Trophoblast cell (in vitro differentiated cells and primary cell): ENCODE results near the gene BEST2.

ENCODE experiments used
- DNase-seq, 2 donors: peaks; one replicate each; pipeline ENCODE4 v3.0.0-alpha.2; 2016
- H2AFZ ChIP-seq: 2 replicates; pipeline ENCODE4 v1.6.1; 2013; ENCODE audit warnings: low read length, moderate library complexity, mild to moderate bottlenecking; ENCODE audit not compliant: insufficient read depth, poor library complexity
- H2AK5ac ChIP-seq: 2 replicates; pipeline ENCODE4 v1.6.1; 2013; ENCODE audit warnings: mild to moderate bottlenecking, low read length
- H2BK120ac ChIP-seq: 2 replicates; pipeline ENCODE4 v1.6.1; 2013; ENCODE audit warnings: low read length, mild to moderate bottlenecking, moderate library complexity; ENCODE audit not compliant: insufficient read depth, poor library complexity
- H2BK12ac ChIP-seq: 2 replicates; pipeline ENCODE4 v1.6.1; 2013; ENCODE audit warnings: mild to moderate bottlenecking, low read length, moderate library complexity
- H2BK5ac ChIP-seq: 2 replicates; pipeline ENCODE4 v1.6.1; 2013; ENCODE audit warnings: low read length, low read depth, moderate library complexity, mild to moderate bottlenecking; ENCODE audit not compliant: poor library complexity
- H3K14ac ChIP-seq: 2 replicates; pipeline ENCODE4 v1.6.1; 2013; ENCODE audit warnings: mild to moderate bottlenecking, low read length
- H3K18ac ChIP-seq: 2 replicates; pipeline ENCODE4 v1.6.1; 2013; ENCODE audit warnings: mild to moderate bottlenecking, low read length
- H3K23ac ChIP-seq: 2 replicates; pipeline ENCODE4 v1.6.1; 2013; ENCODE audit warnings: low read length
- H3K27ac ChIP-seq: 2 replicates; pipeline ENCODE4 v1.5.1; 2013; ENCODE audit warnings: low read depth, mild to moderate bottlenecking, inconsistent platforms, low read length, moderate library complexity
- H3K27me3 ChIP-seq: 2 replicates; pipeline ENCODE4 v1.6.1; 2013; ENCODE audit warnings: inconsistent platforms, mild to moderate bottlenecking, low read length, moderate library complexity; ENCODE audit not compliant: insufficient read depth
- H3K36me3 ChIP-seq, 2 experiments: 1 replicate in 1 of 2; 2 replicates in 1 of 2; pipeline ENCODE4 v1.6.1; 2013; ENCODE audit warnings: low read length in 2 of 2, mild to moderate bottlenecking in 2 of 2, moderate library complexity in 1 of 2; ENCODE audit not compliant: insufficient read depth in 2 of 2, control insufficient read depth in 1 of 2
- H3K4ac ChIP-seq: 2 replicates; pipeline ENCODE4 v1.6.1; 2013; ENCODE audit warnings: low read depth, mild to moderate bottlenecking, low read length, moderate library complexity
- H3K4me1 ChIP-seq, 2 experiments: 1 replicate in 1 of 2; 2 replicates in 1 of 2; pipeline ENCODE4 v1.6.1; 2013; ENCODE audit warnings: low read length in 2 of 2, mild to moderate bottlenecking in 2 of 2, moderate library complexity in 1 of 2; ENCODE audit not compliant: insufficient read depth in 2 of 2, control insufficient read depth in 1 of 2
- H3K4me2 ChIP-seq: 2 replicates; pipeline ENCODE4 v1.6.1; 2013; ENCODE audit warnings: inconsistent platforms, mild to moderate bottlenecking, low read length, moderate library complexity
- H3K4me3 ChIP-seq: 2 replicates; pipeline ENCODE4 v1.5.1; 2013; ENCODE audit warnings: mild to moderate bottlenecking, low read depth, low read length, inconsistent platforms
- H3K79me1 ChIP-seq: one replicate; pipeline ENCODE4 v1.6.1; 2013; ENCODE audit warnings: low read length
- H3K79me2 ChIP-seq: 2 replicates; pipeline ENCODE4 v1.6.1; 2013; ENCODE audit warnings: low read length, mild to moderate bottlenecking; ENCODE audit not compliant: control insufficient read depth, insufficient read depth, poor library complexity
- H3K9ac ChIP-seq: 2 replicates; pipeline ENCODE4 v1.6.1; 2013; ENCODE audit warnings: mild to moderate bottlenecking, low read length
- H3K9me3 ChIP-seq: 2 replicates; pipeline ENCODE4 v1.6.1; 2013; ENCODE audit warnings: low read depth, mild to moderate bottlenecking, control low read depth, inconsistent platforms, low read length; ENCODE audit not compliant: insufficient read depth
- H4K12ac ChIP-seq: 2 replicates; pipeline ENCODE4 v1.6.1; 2013; ENCODE audit warnings: low read depth, mild to moderate bottlenecking, low read length, moderate library complexity
- H4K8ac ChIP-seq: 2 replicates; pipeline ENCODE4 v1.6.1; 2013; ENCODE audit warnings: low read depth, mild to moderate bottlenecking, low read length, moderate library complexity
- H4K91ac ChIP-seq: one replicate; pipeline ENCODE4 v1.6.1; 2013; ENCODE audit warnings: low read depth, mild to moderate bottlenecking, low read length, moderate library complexity
- WGBS: extraction: QIAGEN DNeasy Blood & Tissue Kit; methylation state at CpG from one replicate; pipeline ENCODE4 v1.1.7; 2013; ENCODE audit warnings: missing lambda C conversion rate; ENCODE audit not compliant: insufficient read length, insufficient coverage; ENCODE audit errors: extremely low coverage; 5-methylcytosine and 5-hydroxymethylcytosine counted together

Gene BEST2

GRCh38 chr19:12784394-12784870 is 32.8 kb downstream of the BEST2 start:
- Histone ChIP-seq H2AK5ac (peak overlapping the region; percentile 78), H3K27me3 (no peaks in the 10 kb centered on the region), H4K91ac (peak overlapping the region; percentile 100), H3K18ac (peak overlapping the region; percentile 13), H4K8ac (peak overlapping the region; percentile 3), H3K4ac (peak overlapping the region; percentile 53), H3K4me3 (no peak overlapping the region), H2AFZ (peak overlapping the region; percentile 21), H3K79me2 (peaks cover 12% of the 10 kb centered on the region), H3K23ac (no peak overlapping the region), H3K4me2 (peak overlapping the region; percentile 8), H3K4me1 (peaks cover 49 to 54% of the 10 kb centered on the region in 2 experiments), H4K12ac (no peak overlapping the region), H3K79me1 (peaks cover 59% of the 10 kb centered on the region), H3K9ac (no peak overlapping the region), H3K27ac (peak overlapping the region; percentile 96), H3K9me3 (no peaks in the 10 kb centered on the region), H2BK5ac (peak overlapping the region; percentile 88), H3K36me3 (no peaks in the 10 kb centered on the region), H3K14ac (peak overlapping the region; percentile 18), H2BK120ac (peak overlapping the region; percentile 79), H2BK12ac (peak overlapping the region; percentile 84)
- no CpG with 5 or more reads among the region's 10 CpGs for WGBS
- peak in 1 of 2 donors; percentile 37 for DNase-seq

DNA sequence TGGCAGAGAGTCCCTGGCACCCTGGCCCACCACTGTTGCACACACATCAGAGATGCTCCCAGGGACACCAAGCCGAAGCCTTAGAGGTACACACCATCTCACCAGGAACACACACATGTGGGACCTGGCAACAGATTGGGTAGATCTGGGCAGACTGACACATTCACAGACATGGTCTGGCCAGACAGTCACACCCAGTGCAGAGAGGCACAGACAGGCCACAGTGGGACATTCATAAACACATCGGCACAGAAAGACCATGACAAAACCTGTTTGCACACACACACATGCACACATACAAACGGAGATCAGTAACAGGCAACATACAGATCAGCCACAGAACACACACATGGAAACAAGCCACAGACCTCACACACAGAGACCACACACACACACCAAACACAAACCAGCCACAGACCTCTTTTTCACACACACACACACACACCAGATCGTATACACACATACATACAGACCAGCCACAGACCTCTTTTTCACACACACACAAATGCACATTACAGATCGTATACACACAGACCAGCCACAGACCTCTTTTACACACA is 33.4 kb downstream of the BEST2 start:
- WGBS: no CpG with 5 or more reads among the region's 5 CpGs
- Histone ChIP-seq H3K14ac (peak overlapping the region; percentile 18), H2BK120ac (peak overlapping the region; percentile 79), H4K8ac (peak overlapping the region; percentile 3), H2BK5ac (peak overlapping the region; percentile 88), H3K23ac (no peak overlapping the region), H3K4ac (peak overlapping the region; percentile 53), H2BK12ac (peak overlapping the region; percentile 84), H3K79me1 (peaks cover 62% of the 10 kb centered on the region), H2AFZ (peak overlapping the region; percentile 21), H3K9ac (no peak overlapping the region), H3K18ac (peak overlapping the region; percentile 13), H3K9me3 (no peaks in the 10 kb centered on the region), H2AK5ac (peak overlapping the region; percentile 78), H4K12ac (no peak overlapping the region), H3K27ac (peak overlapping the region; percentile 96), H3K79me2 (peaks cover 12% of the 10 kb centered on the region), H3K4me2 (no peak overlapping the region), H3K4me3 (no peak overlapping the region), H3K4me1 (peaks cover 49 to 52% of the 10 kb centered on the region in 2 experiments), H4K91ac (peak overlapping the region; percentile 100), H3K36me3 (no peaks in the 10 kb centered on the region), H3K27me3 (no peaks in the 10 kb centered on the region)
- peak in 1 of 2 donors; percentile 36 for DNase-seq

- peak overlapping the region; percentile 100 for H4K91ac ChIP-seq
- no peaks in the 10 kb centered on the region for H3K27me3 ChIP-seq
Observed at GRCh38 chr19:12785431-12786031, 33.9 kb downstream of the BEST2 start.

DNA sequence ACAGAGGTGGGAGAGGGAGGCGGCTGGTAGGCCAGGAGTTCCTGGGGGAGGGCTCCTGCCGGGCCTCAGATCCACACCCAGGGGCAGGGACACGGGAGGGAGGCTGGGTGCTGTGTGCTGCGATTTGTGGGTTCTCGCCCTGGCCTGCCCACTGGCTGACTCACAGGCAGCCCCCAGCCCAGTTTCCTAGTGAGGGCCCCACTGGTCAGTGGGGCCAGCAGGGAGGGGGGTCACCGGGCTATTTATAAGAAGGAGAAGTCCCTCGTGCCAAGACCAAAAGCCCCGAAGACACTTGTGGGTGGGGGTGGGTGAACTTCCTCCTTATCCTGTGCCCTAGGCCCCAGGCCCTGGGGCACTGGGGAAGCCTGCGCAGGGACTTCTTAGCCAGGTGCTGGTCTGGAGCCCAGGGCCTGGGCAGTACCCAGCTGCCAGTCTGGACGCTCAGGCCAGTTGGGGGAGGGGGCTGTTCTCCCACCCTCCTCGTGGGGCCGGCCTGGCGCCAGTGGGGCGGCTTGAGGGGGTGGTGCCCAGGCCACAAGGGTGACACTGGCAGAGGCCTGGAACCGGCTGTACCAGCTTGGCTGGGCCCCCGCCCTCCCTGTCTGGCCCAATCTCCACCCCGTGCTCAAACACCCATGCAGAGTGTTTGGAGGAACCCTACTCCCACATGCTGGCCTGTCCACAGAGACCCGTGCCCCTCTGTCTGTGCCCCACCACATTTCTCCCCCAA is 34.7 kb downstream of the BEST2 start:
- H4K8ac ChIP-seq: peak overlapping the region; percentile 24
- peak overlapping the region; percentile 100 for H4K91ac ChIP-seq
- H3K14ac ChIP-seq: peak overlapping the region; percentile 62
- no peak overlapping the region for H3K9ac ChIP-seq
- peak overlapping the region; percentile 88 for H2BK5ac ChIP-seq
- H3K23ac ChIP-seq: no peak overlapping the region
- H2BK12ac ChIP-seq: peak overlapping the region; percentile 97
- WGBS: no CpG with 5 or more reads among the region's 18 CpGs
- H3K4me3 ChIP-seq: no peak overlapping the region
- H2AK5ac ChIP-seq: peak overlapping the region; percentile 82
- DNase-seq: peak in 1 of 2 donors; percentile 40
- H3K18ac ChIP-seq: peak overlapping the region; percentile 80
- peak overlapping the region; percentile 79 for H2BK120ac ChIP-seq
- H3K79me2 ChIP-seq: peaks cover 15% of the 10 kb centered on the region
- peak overlapping the region; percentile 31 for H3K4ac ChIP-seq
- H3K27me3 ChIP-seq: no peaks in the 10 kb centered on the region
- H3K4me2 ChIP-seq: no peak overlapping the region
- peak overlapping the region; percentile 96 for H3K27ac ChIP-seq
- H3K4me1 ChIP-seq: peaks cover 58 to 63% of the 10 kb centered on the region in 2 experiments
- peaks cover 74% of the 10 kb centered on the region for H3K79me1 ChIP-seq
- H3K9me3 ChIP-seq: no peaks in the 10 kb centered on the region
- H4K12ac ChIP-seq: no peak overlapping the region
- H2AFZ ChIP-seq: peak overlapping the region; percentile 8
- H3K36me3 ChIP-seq: no peaks in the 10 kb centered on the region

More at GRCh38 chr19:12785431-12786031, 33.9 kb downstream of the BEST2 start:
- no peak for DNase-seq
- Histone ChIP-seq H3K79me2 (peaks cover 15% of the 10 kb centered on the region), H3K4ac (peak overlapping the region; percentile 1), H3K9ac (no peak overlapping the region), H3K23ac (no peak overlapping the region), H4K12ac (no peak overlapping the region), H3K4me3 (no peak overlapping the region), H2AFZ (no peak overlapping the region), H3K9me3 (no peaks in the 10 kb centered on the region), H2BK120ac (peak overlapping the region; percentile 79), H2BK12ac (peak overlapping the region; percentile 84), H3K4me2 (no peak overlapping the region), H3K4me1 (peaks cover 52 to 57% of the 10 kb centered on the region in 2 experiments), H2BK5ac (peak overlapping the region; percentile 88), H2AK5ac (peak overlapping the region; percentile 78), H4K8ac (peak overlapping the region; percentile 1), H3K36me3 (no peaks in the 10 kb centered on the region), H3K79me1 (peaks cover 68% of the 10 kb centered on the region), H3K14ac (peak overlapping the region; percentile 62), H3K27ac (peak overlapping the region; percentile 96), H3K18ac (peak overlapping the region; percentile 80)
- no CpG with 5 or more reads among the region's 4 CpGs for WGBS
